ENCODE results near the gene FSTL5.

DNA sequence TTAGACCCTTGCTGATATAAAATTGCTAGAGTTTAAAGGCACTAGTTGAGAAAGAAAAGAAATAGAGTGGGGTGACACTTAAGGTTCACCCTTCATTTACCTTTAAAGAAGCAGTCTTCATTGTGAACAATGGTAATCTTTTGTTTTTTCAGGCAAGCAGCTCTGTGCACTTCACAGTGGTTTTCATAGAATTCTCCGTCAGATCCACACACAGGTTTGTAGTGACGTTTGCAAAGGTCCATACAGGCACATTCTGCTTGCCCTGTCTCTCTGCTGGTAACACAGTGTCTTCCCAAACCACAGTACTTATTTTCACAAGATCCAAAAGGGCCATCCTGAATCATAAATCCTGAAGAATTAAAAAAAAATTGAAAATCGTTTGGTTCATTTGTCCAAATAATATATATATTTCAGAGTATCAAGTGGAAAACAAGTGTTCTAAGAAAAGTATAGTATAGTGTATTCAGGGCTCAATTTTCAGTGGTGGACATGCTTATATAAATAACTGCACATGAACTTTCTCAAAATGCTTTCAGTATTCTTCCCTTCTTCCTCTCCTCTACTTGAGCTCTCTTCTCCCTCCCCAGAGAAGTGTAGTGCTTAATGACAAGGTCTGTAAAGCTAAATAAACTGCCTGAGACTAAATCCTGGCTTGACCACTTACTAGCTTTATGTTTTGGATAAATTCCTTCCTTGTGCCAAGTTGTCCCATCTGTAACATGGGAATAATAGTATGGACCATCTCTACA is 243.3 kb downstream of the FSTL5 start:
- TF ChIP-seq, protein P1, sequence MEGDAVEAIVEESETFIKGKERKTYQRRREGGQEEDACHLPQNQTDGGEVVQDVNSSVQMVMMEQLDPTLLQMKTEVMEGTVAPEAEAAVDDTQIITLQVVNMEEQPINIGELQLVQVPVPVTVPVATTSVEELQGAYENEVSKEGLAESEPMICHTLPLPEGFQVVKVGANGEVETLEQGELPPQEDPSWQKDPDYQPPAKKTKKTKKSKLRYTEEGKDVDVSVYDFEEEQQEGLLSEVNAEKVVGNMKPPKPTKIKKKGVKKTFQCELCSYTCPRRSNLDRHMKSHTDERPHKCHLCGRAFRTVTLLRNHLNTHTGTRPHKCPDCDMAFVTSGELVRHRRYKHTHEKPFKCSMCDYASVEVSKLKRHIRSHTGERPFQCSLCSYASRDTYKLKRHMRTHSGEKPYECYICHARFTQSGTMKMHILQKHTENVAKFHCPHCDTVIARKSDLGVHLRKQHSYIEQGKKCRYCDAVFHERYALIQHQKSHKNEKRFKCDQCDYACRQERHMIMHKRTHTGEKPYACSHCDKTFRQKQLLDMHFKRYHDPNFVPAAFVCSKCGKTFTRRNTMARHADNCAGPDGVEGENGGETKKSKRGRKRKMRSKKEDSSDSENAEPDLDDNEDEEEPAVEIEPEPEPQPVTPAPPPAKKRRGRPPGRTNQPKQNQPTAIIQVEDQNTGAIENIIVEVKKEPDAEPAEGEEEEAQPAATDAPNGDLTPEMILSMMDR (conservative IDR thresholded peaks at IDR 0.05; ENCODE audit: low read depth in 2 of 2), result no peak
- no peak for TF ChIP-seq JUNB (IDR thresholded peaks at IDR 0.05; ENCODE audit: unreplicated experiment)
